Cerebellar nuclear complex (tissue), 1 donor: ENCODE data around the gene ERBB4.
"Not testable (repeated sequence)": the region's sequence is repeated elsewhere in the genome, so short reads cannot be mapped to it uniquely, and the experiment has no call there.

Experiments
- DNase-seq, 2 experiments: peaks; one replicate each; lab custom pipeline; 2025; lab: John Stamatoyannopoulos, UW

The ERBB4 gene

GRCh38 chr2:212299333-212299732 lies 239.3 kb downstream of the ERBB4 start:
- no peak for DNase-seq

GRCh38 chr2:212295571-212295970 lies 243.0 kb downstream of the ERBB4 start:
- no peak for DNase-seq

- peak; percentile 83 to 90 for DNase-seq
Measured at GRCh38 chr2:212294816-212295215, 243.8 kb downstream of the ERBB4 start.

DNA sequence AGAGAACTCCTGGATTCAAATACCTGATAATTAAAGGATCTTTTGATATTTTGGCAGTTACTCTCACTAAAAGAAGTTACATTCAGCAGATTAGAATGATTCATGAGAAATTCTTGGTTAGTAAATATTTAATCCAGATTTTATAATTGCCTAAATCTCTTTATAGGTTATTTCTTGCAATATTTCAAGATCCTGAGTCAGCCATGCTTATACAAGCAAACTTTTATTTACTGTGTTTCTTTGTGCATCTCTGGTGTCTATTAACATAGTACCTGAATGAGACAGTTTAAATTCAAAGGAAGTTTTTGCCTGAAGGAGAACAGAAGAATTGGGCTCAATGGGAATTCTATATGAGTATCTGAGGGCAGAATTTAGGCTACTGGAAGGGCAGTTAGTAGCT lies 249.3 kb downstream of the ERBB4 start:
- no peak for DNase-seq

- no peak for DNase-seq
Measured at GRCh38 chr2:212288308-212288707, 250.3 kb downstream of the ERBB4 start.

DNA sequence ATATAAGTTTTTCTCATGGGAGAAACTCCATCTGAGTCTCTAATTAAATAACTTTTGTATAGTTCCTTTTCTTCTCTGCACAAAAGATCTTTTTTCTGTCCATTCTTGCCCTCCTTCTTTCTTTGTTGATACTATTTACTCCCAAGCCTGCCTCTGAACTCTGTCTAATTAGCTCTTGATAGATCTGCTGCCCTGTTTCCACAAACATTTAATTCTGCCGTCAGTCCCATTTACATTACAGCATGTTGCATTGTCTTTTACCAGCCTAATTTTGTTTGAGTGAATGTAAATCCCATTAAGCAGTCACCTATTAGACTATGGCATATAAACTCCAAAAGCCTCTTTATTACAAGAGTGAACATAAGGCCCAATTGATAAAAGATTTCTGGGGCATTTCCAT lies 254.4 kb downstream of the ERBB4 start:
- no peak for DNase-seq

- peak in 1 of 2 experiments; percentile 46 for DNase-seq
Measured at GRCh38 chr2:212282671-212283261, 255.8 kb downstream of the ERBB4 start.

GRCh38 chr2:212276813-212277212 lies 261.8 kb downstream of the ERBB4 start:
- DNase-seq, result no peak

DNA sequence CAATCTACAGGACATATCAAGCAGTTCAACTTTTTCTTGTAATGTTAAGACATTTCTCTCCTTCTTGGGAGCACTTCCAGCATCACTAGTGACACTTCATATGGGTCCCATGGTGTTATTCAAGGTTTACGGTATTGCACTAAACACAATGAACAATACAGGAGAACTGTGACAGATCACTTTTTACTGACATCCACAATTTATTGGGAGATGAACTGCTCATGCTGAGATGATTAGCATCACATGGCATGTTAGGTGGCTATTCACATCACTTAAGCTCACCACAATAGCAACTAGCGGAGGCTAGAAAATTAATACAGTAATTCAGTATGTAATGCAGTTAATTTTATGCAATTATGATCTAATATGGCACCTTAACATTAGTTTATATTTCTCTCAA lies 264.4 kb downstream of the ERBB4 start:
- no peak for DNase-seq

- no peak for DNase-seq
Measured at GRCh38 chr2:212271583-212271982, 267.0 kb downstream of the ERBB4 start.

GRCh38 chr2:212269005-212269404 lies 269.6 kb downstream of the ERBB4 start:
- no peak for DNase-seq

DNA sequence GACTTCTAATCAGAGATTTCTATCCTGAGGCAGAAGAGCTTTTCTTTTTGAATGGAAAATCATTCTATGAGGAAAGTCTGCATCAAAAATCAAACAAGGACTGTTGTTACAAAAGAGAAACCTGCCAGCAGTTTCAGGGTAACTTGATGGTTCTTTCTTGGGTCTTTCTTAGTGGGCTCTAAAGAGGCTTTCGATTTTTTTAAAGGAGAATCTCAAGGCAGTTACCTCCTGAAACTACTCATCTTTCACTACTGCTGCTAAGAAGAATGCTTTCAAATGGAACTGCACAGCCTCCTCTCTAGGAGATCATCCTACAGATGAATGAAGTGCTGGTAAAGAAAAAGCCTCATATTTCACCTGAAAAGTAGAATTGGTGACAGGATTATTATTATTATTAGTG lies 272.3 kb downstream of the ERBB4 start:
- no peak for DNase-seq

- no peak for DNase-seq
Measured at GRCh38 chr2:212265777-212266176, 272.8 kb downstream of the ERBB4 start.

GRCh38 chr2:212264187-212264586 lies 274.4 kb downstream of the ERBB4 start:
- DNase-seq, result peak in 1 of 2 experiments; percentile 13

- DNase-seq, result no peak
Measured at GRCh38 chr2:212259226-212259625, 279.4 kb downstream of the ERBB4 start.

DNA sequence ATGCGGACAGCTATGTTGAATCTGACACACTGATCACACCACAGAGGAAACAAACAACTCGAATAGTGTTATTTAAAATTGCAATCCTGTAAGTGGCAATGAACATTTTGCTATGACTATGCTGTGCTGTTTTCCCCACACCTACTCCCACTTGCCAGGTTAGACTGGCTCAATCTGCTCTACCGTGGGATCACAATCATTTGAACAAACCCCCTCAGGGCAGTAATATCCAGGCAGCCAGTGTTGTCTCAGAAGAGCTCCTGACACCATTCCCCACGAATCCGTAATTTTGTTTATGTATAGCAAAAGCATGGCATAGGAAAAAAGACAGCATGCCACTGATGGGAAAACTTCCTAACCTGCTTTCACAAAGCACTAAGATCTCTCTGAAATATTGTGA lies 284.3 kb downstream of the ERBB4 start:
- no peak for DNase-seq

DNA sequence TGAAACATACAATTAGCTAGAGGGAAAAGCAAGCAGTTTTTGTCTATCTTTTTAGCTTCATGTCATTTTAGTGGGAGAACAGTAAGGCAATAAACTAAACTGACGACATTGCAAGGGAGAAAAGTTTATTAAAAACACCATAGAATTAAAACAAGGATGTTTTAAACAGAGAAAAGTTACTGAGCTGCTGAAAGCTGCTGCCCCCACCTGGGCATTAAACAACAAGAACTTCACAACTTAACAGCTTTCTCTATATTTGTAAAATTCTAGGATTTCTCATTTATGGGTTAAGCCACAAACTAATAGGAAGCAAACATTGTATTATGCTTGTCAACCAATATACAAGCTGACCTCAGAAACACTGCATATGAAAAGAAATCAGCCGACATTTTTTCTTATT lies 289.2 kb downstream of the ERBB4 start:
- DNase-seq, result no peak

DNA sequence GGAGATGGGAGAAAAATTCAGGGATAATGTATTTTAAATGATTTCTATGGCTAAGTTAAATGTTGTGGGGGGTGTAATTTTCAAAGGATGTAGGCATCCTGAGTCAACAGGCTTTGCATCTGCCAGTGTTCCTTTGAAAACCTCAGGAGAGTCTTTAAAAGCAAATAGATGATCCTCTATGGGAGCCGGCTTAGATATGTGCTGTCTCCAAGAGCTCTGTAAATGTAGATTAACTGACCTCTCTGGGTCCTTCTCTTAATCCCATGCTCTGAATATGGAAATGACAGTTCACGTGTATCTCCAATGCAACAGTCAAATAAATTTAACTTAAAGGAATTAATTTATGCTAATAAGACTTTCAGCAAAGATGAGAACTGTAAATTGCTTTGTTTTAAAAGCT lies 292.7 kb downstream of the ERBB4 start:
- DNase-seq, result no peak

- no peak for DNase-seq
Measured at GRCh38 chr2:212242724-212243123, 295.9 kb downstream of the ERBB4 start.

DNA sequence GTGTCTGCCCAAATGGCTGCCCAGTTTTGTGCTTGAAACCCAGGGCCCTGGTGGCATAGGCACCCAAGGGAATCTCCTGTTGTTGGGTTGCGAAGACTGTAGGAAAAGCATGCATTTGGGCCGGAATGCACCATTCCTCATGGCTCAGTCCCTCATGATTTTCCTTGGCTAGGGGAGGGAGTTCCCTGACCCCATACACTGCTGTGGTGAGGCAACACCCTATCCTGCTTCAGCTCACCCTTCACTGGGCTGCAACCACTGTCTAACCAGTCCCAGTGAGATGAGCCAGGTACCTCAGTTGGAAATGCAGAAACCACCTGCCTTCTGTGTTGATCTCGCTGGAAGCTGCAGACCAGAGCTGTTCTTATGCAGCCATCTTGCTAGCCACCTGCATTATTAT lies 300.4 kb downstream of the ERBB4 start:
- not testable (repeated sequence) for DNase-seq

DNA sequence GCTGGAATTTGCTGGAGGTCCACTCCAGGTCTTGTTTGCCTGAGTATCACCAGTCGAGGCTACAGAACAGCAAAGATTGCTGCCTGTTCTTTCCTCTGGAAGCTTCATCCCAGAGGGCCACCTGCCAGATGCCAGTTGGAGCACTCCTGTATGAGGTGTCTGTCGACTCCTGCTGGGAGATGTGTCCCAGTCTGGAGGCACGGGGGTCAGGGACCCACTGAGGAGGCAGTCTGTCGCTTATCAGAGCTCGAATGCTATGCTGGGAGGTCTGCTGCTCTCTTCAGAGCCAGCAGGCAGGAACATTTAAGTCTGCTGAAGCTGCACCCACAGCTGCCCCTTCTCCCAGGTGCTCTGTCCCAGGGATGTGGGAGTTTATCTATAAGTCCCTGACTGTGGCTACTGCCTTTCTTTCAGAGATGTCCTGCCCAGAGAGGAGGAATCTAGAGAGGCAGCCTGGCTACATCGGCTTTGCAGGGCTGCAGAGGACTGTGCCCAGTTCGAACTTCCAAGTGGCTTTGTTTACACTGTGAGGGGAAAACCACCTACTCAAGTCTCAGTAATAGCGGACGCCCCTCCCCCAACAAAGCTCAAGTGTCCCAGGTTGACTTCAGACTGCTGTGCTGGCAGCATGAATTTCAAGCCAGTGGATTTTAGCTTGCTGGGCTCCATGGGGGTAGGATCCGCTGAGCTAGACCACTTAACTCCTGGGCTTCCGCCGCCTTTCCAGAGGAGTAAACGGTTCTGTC lies 301.1 kb downstream of the ERBB4 start:
- no peak for DNase-seq

GRCh38 chr2:212228743-212229171 lies 309.8 kb downstream of the ERBB4 start:
- DNase-seq, result no peak

GRCh38 chr2:212227755-212228154 lies 310.8 kb downstream of the ERBB4 start:
- peak in 1 of 2 experiments; percentile 42 for DNase-seq

DNA sequence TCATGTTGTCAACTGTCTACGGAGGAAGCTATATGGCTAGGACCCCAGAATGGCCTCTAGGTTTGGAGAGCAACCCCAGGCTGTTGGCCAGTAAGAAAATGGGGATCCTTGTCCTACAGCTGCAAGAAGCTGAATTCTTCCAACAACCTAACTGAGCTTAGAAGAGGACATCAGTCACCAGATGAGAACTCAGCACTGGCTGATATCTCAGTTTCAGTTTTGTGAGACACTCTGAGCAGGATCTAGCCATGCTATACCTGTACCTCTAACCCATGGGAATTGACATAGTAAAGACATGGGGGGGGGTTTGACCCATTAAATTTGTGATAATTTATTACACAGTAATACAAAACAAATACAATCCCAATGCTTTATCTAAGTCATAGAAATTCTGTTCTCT lies 312.5 kb downstream of the ERBB4 start:
- DNase-seq, result no peak
